ENCODE measurements around the gene GRWD1. TPM values are rescaled to one million over a fixed set of nuclear protein-coding genes. Genes with fewer than 3 reads are reported as not detected.

The GRWD1 gene
- total and polyA plus RNA-seq, 2 of the 13 experiments (the other 11 are each of a cell fraction or from before 2014, with no cell fraction given), result 10.8 to 46.6 TPM

GRCh38 chr19:48445606-48446481 is at the start of gene GRWD1 (continued):
- TF ChIP-seq GMEB1 (CRISPR knock-in tag; IDR thresholded peaks at IDR 0.05; ENCODE audit: borderline replicate concordance) (peak; percentile 77), ONECUT2 (CRISPR knock-in tag; IDR thresholded peaks at IDR 0.05) (no peak)
- TF ChIP-seq, protein P1, sequence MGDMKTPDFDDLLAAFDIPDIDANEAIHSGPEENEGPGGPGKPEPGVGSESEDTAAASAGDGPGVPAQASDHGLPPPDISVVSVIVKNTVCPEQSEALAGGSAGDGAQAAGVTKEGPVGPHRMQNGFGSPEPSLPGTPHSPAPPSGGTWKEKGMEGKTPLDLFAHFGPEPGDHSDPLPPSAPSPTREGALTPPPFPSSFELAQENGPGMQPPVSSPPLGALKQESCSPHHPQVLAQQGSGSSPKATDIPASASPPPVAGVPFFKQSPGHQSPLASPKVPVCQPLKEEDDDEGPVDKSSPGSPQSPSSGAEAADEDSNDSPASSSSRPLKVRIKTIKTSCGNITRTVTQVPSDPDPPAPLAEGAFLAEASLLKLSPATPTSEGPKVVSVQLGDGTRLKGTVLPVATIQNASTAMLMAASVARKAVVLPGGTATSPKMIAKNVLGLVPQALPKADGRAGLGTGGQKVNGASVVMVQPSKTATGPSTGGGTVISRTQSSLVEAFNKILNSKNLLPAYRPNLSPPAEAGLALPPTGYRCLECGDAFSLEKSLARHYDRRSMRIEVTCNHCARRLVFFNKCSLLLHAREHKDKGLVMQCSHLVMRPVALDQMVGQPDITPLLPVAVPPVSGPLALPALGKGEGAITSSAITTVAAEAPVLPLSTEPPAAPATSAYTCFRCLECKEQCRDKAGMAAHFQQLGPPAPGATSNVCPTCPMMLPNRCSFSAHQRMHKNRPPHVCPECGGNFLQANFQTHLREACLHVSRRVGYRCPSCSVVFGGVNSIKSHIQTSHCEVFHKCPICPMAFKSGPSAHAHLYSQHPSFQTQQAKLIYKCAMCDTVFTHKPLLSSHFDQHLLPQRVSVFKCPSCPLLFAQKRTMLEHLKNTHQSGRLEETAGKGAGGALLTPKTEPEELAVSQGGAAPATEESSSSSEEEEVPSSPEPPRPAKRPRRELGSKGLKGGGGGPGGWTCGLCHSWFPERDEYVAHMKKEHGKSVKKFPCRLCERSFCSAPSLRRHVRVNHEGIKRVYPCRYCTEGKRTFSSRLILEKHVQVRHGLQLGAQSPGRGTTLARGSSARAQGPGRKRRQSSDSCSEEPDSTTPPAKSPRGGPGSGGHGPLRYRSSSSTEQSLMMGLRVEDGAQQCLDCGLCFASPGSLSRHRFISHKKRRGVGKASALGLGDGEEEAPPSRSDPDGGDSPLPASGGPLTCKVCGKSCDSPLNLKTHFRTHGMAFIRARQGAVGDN (CRISPR knock-in tag; IDR thresholded peaks at IDR 0.05), result peak; percentile 91

Measured in HepG2 (cell line).